AG04449 (cell line): ENCODE measurements around the gene LMO4.

Experiments
- CTCF ChIA-PET: fragments of 350-600 bp; formaldehyde crosslinking; extraction: SDS; loops from one replicate; lab custom pipeline; 2021; ENCODE audit warnings: antibody characterized with exemption; lab: Yijun Ruan, JAX
- POLR2A ChIA-PET: fragments of 400-600, 350-600 bp; formaldehyde crosslinking; extraction: SDS; loops from one replicate; lab custom pipeline; 2020; ENCODE audit warnings: antibody characterized with exemption, inconsistent platforms; lab: Yijun Ruan, JAX
- DNase-seq: peaks from one replicate; pipeline ENCODE4 v3.0.0-alpha.2; 2010; ENCODE audit warnings: low read depth, low spot score
- H3K4me3 ChIP-seq: 2 replicates; pipeline ENCODE4 v1.5.1; 2011; ENCODE audit warnings: low read depth, mild to moderate bottlenecking, control low read depth, low read length
- TF ChIP-seq, protein P1 (sequence below): IDR thresholded peaks from one replicate; pipeline ENCODE4 v1.5.1; 2011; ENCODE audit warnings: mild to moderate bottlenecking, moderate library complexity, low read length, control low read depth, inconsistent platforms; ENCODE audit not compliant: insufficient read depth; ENCODE audit errors: missing control alignments

Gene LMO4

DNA sequence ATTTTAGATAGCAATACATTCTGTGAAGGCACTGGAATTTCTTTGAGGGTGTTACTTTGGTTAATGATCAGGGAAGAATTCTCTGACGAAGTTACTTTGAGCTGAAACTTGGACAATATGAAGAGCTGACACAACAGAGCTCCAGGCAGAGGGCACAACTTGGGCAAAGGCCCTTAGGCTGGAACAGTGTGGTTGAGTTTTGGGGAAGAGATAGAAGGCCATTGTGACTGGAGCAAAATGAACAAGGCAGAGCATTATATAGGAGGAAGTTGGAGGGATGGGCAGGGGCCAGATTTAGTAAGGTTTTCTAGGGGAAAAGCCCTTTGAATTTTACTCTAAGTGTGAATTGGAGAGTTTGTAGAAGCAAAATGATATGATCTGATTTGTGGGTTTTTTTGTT is 30.9 kb downstream of the LMO4 start:
- CTCF ChIA-PET: no interaction called here
- no peak overlapping the region for H3K4me3 ChIP-seq
- TF ChIP-seq, protein P1, sequence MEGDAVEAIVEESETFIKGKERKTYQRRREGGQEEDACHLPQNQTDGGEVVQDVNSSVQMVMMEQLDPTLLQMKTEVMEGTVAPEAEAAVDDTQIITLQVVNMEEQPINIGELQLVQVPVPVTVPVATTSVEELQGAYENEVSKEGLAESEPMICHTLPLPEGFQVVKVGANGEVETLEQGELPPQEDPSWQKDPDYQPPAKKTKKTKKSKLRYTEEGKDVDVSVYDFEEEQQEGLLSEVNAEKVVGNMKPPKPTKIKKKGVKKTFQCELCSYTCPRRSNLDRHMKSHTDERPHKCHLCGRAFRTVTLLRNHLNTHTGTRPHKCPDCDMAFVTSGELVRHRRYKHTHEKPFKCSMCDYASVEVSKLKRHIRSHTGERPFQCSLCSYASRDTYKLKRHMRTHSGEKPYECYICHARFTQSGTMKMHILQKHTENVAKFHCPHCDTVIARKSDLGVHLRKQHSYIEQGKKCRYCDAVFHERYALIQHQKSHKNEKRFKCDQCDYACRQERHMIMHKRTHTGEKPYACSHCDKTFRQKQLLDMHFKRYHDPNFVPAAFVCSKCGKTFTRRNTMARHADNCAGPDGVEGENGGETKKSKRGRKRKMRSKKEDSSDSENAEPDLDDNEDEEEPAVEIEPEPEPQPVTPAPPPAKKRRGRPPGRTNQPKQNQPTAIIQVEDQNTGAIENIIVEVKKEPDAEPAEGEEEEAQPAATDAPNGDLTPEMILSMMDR: no peak
- DNase-seq: no peak
- POLR2A ChIA-PET: no interaction called here

DNA sequence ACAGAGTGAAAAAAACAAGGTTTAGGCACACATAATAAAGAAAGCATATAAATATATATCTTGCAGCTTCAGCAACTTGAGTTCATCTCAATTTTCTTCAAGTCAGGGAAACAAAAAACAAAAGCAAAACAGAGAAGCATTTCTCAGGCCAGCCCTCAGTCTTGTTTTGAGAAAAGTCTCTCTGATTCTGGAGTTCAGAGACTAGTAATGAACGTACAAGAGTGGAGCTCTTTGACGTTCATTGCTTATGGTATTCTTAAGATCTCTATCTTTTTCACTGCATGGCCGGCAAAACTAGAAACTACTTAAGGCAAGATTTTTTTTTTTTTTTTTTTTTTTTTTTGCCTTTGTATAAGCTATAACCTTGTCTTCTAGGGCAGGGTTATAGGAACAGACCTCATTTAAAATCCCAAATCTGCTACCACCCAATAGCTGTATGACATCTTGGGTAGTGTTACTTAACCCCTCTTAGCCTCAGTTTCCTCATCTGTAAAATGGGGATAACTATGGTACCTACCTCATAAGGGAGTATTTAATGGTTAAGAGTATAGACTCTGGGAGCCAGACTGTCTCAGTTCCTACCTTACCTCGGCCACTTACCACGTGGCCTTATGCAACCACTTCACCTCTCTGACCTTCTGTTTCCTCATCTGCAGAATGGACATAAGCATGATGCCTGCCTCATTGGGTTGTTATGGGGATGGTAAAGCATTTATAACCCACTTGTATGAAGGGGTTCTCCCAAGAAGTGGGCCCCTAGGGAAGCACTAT is 33.6 kb downstream of the LMO4 start:
- DNase-seq: no peak
- CTCF ChIA-PET: no interaction called here
- POLR2A ChIA-PET: interaction anchor here (0.6 kb wide), 1 partner anchor 601 kb away, joined by 3 read pairs; no protein-coding TSS in a partner anchor
- no peak overlapping the region for H3K4me3 ChIP-seq
- TF ChIP-seq, protein P1: no peak

DNA sequence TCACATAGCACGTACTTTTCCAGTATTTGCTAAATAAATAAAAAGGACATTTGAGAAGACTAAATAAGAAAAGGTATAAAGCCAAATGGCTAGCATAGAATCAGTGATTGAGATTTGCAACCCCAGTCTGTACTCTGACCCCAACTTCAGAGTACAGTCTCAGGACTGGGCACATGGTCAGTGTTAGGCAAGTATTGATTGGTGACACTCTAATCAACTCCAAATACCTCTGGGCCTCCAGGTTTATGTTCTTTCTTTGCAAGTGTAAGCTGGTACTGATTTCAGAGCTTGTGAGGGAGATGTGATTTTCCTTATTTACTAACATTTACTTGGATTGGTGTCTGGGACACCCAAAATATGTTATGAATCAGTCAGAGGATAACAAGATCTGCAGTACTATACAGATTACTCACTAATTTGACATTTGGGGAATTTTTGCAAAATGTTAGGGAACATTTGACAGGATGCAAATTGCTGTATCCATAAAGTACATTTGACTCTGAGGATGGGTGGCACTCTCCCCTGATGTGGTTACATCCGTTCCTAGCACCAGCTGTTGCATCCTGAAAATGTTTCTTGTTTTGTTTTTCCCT is 34.2 kb downstream of the LMO4 start:
- TF ChIP-seq, protein P1: no peak
- H3K4me3 ChIP-seq: no peak overlapping the region
- no peak for DNase-seq
- POLR2A ChIA-PET: interaction anchor here (0.6 kb wide), 1 partner anchor 601 kb away, joined by 3 read pairs; no protein-coding TSS in a partner anchor
- CTCF ChIA-PET: no interaction called here

DNA sequence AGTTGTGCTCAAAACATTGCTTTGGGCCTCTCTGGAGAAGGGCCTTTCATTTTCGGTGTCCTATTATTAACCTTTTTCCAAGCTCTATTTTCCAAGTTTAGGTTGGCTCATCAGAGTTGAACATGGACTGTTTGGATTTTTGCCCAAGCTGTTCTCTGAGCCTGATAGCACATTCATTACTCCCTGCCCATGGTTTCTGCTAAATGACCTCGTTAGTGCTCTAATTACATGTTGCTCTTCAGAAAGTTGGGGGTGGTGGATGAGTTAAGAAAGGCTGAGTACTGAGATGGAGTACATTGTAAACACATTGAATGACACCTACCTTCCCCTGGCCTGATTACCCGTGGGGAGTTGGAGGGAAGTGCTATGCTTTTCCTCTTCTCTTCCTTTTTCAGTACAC is 38.9 kb downstream of the LMO4 start:
- TF ChIP-seq, protein P1: no peak
- CTCF ChIA-PET: no interaction called here
- POLR2A ChIA-PET: no interaction called here
- H3K4me3 ChIP-seq: no peak overlapping the region
- DNase-seq: no peak

DNA sequence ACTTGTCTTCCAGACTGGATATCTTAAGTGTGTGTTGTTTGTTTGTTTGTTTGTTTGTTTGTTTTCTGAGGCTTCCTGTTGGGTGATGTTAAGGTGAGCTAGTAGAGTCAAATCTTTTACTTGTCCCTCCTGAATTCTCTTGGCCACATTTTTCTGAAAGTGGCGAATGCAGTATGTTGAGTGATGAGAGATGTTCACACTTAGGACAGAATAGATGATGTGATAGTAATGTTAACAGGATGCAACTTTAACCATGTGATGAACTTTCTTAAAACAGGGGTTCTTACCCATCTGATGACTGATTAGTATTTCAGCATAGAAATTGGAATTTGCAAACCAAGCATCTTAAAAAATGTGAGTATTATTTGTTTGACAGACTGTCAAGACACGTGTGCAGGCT is 40.2 kb downstream of the LMO4 start:
- TF ChIP-seq, protein P1: no peak
- POLR2A ChIA-PET: no interaction called here
- H3K4me3 ChIP-seq: no peak overlapping the region
- no peak for DNase-seq
- CTCF ChIA-PET: no interaction called here

DNA sequence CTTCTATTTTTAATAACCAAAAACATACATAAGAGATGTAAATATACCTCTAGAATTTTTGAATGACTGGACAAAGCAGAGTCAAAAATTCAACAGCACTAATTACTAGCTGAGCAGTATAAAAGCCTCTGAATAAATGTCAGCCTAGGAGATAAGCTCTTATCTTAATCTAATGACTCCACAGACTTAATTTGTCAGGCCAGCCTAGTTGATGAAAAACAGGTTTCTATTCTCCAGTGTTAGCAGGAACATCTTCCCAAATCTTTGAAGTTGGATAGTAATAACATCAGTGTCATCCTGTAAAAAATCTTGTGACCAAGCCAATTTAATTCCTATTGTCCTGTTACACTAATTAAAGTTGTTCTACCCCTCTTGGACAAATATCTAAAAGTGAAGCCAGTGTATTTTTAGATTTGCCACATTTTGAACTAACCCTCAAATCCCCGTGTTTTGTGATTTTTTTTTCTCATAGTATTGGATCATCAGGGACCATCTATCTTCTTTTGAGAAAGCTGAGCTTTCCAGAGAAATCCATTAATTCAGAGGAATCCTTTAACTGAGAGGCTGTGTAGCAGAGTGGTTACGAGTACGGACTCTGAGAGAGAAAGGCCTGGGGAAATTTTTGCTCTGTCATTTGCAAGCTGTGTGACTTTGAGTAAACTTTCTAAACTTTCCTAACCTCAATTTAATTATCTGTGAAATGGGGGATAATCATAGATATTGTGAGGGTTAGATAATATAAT is 41.2 kb downstream of the LMO4 start:
- H3K4me3 ChIP-seq: no peak overlapping the region
- POLR2A ChIA-PET: no interaction called here
- TF ChIP-seq, protein P1: no peak
- no peak for DNase-seq
- CTCF ChIA-PET: interaction anchor here (0.9 kb wide), 1 partner anchor 33 kb away, joined by 3 read pairs; no protein-coding TSS in a partner anchor
